Transverse colon (tissue), 4 donors: ENCODE results near the gene KCNA2.

Experiments
- CTCF ChIP-seq, 5 experiments: fragments of 200-600 bp in 3 of 5; fragments of 450-650 bp in 2 of 5; sonication (generic) in 3 of 5; IDR thresholded peaks; 1 replicate in 2 of 5; 2 replicates in 3 of 5; pipeline ENCODE4 v1.5.1; 2016 to 2017; ENCODE audit warnings: antibody characterized with exemption in 5 of 5, inconsistent platforms in 3 of 5, mild to moderate bottlenecking in 2 of 5, moderate library complexity in 1 of 5
- EP300 ChIP-seq: sonication (generic); formaldehyde crosslinking; IDR thresholded peaks from one replicate; pipeline ENCODE4 v1.6.1; 2017; ENCODE audit warnings: antibody characterized with exemption, low read depth
- POLR2A ChIP-seq: fragments of 450-650 bp; IDR thresholded peaks from one replicate; pipeline ENCODE4 v1.6.1; 2016; ENCODE audit warnings: antibody characterized with exemption, mild to moderate bottlenecking, moderate library complexity
- POLR2AphosphoS5 ChIP-seq, 3 donors: sonication (generic); formaldehyde crosslinking; IDR thresholded peaks; one replicate each; pipeline ENCODE4 v1.6.1; 2016; ENCODE audit warnings: antibody characterized with exemption in 3 of 3

GRCh38 chr1:110573314-110573713 lies 32.8 kb downstream of the KCNA2 start:
- TF ChIP-seq POLR2A: no peak
- TF ChIP-seq CTCF (IDR thresholded peaks at IDR 0.05): no peak
- TF ChIP-seq POLR2AphosphoS5 (IDR thresholded peaks at IDR 0.05): no peak
- no peak for TF ChIP-seq EP300
